ENCODE results near the gene ARMC5. TPM values are rescaled to one million over a fixed set of nuclear protein-coding genes. Genes with fewer than 3 reads are reported as not detected.

The ARMC5 gene
- total and polyA plus RNA-seq, 10 of the 15 experiments (the other 5 are each of a cell fraction or from before 2014, with no cell fraction given), result 0.06 to 13.2 (median 5.6) TPM

- intact Hi-C loops (cut with micrococcal nuclease; ENCODE audit: unreplicated experiment), result no loop called here
- Histone ChIP-seq H3K4me3 (peak overlapping the region; percentile 95), H3K4me1 (ENCODE audit: control insufficient read depth, insufficient read depth, low read length) (peaks cover 14% of the 10 kb centered on the region), H3K27ac (ENCODE audit: control insufficient read depth, insufficient read depth) (peak overlapping the region; percentile 54), H3K9ac (ENCODE audit: control insufficient read depth, insufficient read depth, low read length) (peak overlapping the region; percentile 68), H3K4me2 (ENCODE audit: control insufficient read depth, insufficient read depth) (peak overlapping the region; percentile 84), H2AFZ (ENCODE audit: control insufficient read depth, low read depth, low read length) (no peak overlapping the region), H3K27me3 (replicated peaks in 1 of 2; ENCODE audit: control insufficient read depth in 2 of 2, insufficient read depth in 2 of 2, low read length in 1 of 2) (no peaks in the 10 kb centered on the region), H3K79me2 (ENCODE audit: control insufficient read depth, insufficient read depth, low read length) (peaks cover 43% of the 10 kb centered on the region), H4K20me1 (ENCODE audit: control insufficient read depth, insufficient read depth) (peaks cover 5% of the 10 kb centered on the region; the same call in 1 of the 2 replicates), H3K9me3 (replicated peaks; ENCODE audit: control insufficient read depth, insufficient read depth, low read length) (no peaks in the 10 kb centered on the region), H3K36me3 (ENCODE audit: control insufficient read depth in 2 of 2, insufficient read depth in 2 of 2, low read length in 1 of 2) (peaks cover 0 to 18% of the 10 kb centered on the region in 2 experiments; a peak in 3 of 4 replicates)
- CTCF ChIA-PET, result interaction anchor here (0.7 to 7.0 kb wide), 43 partner anchors 8 to 506 kb away, joined by 3 to 71 read pairs (median 5); partner anchors contain the start of genes PYCARD, RUSF1, TGFB1I1 and ZNF267
- no peak for DNase-seq (ENCODE audit: low read depth, low spot score)
- BruUV-seq (replicated peaks), result TSS peak; percentile 77
- WGBS (ENCODE audit: insufficient coverage, insufficient replicate concordance, low lambda C conversion rate, missing lambda C conversion rate), result 12% methylated on average over 8 of the region's 8 CpGs
- FAIRE-seq, result peak; percentile 88
- POLR2A ChIA-PET, result interaction anchor here (0.9 to 4.0 kb wide), 7 partner anchors 41 to 466 kb away, joined by 3 to 20 read pairs (median 4); partner anchors contain the start of gene ZNF267
- TF ChIP-seq, protein P1, sequence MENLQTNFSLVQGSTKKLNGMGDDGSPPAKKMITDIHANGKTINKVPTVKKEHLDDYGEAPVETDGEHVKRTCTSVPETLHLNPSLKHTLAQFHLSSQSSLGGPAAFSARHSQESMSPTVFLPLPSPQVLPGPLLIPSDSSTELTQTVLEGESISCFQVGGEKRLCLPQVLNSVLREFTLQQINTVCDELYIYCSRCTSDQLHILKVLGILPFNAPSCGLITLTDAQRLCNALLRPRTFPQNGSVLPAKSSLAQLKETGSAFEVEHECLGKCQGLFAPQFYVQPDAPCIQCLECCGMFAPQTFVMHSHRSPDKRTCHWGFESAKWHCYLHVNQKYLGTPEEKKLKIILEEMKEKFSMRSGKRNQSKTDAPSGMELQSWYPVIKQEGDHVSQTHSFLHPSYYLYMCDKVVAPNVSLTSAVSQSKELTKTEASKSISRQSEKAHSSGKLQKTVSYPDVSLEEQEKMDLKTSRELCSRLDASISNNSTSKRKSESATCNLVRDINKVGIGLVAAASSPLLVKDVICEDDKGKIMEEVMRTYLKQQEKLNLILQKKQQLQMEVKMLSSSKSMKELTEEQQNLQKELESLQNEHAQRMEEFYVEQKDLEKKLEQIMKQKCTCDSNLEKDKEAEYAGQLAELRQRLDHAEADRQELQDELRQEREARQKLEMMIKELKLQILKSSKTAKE (IDR thresholded peaks at IDR 0.05; ENCODE audit: low read depth, poor library complexity, severe bottlenecking), result peak; percentile 40
- TF ChIP-seq, protein P2, sequence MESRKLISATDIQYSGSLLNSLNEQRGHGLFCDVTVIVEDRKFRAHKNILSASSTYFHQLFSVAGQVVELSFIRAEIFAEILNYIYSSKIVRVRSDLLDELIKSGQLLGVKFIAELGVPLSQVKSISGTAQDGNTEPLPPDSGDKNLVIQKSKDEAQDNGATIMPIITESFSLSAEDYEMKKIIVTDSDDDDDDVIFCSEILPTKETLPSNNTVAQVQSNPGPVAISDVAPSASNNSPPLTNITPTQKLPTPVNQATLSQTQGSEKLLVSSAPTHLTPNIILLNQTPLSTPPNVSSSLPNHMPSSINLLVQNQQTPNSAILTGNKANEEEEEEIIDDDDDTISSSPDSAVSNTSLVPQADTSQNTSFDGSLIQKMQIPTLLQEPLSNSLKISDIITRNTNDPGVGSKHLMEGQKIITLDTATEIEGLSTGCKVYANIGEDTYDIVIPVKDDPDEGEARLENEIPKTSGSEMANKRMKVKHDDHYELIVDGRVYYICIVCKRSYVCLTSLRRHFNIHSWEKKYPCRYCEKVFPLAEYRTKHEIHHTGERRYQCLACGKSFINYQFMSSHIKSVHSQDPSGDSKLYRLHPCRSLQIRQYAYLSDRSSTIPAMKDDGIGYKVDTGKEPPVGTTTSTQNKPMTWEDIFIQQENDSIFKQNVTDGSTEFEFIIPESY (IDR thresholded peaks at IDR 0.05), result no peak
- peak; percentile 63 to 72 (median 69) for TF ChIP-seq CTCF (IDR thresholded peaks at IDR 0.05 in 2 of 3, conservative IDR thresholded peaks at IDR 0.05 in 1 of 3; ENCODE audit: control insufficient read depth in 2 of 3, extremely low read depth in 1 of 3, insufficient read depth in 1 of 3, low read depth in 3 of 3, low read length in 3 of 3)
- TF ChIP-seq CREB1 (IDR thresholded peaks at IDR 0.05; ENCODE audit: low read depth), result peak; percentile 37; the same call in 1 of the 2 replicates
- peak; percentile 35; the same call in 1 of the 2 replicates for TF ChIP-seq RAD21 (IDR thresholded peaks at IDR 0.05; ENCODE audit: insufficient read depth, low read depth, low read length)
- peak; percentile 48; the same call in 1 of the 2 replicates for TF ChIP-seq SMC3 (IDR thresholded peaks at IDR 0.05; ENCODE audit: borderline replicate concordance, low read length)
- in situ Hi-C loops (cut with MboI), result no loop called here
- SMC1A ChIA-PET (ENCODE audit: uncharacterized antibody, unreplicated experiment), result interaction anchor here (0.9 to 4.1 kb wide), 17 partner anchors 9 to 507 kb away, joined by 3 to 26 read pairs (median 5); partner anchors contain the start of genes ZNF267, ZNF646 and ZNF668
- RAD21 ChIA-PET (ENCODE audit: unreplicated experiment), result interaction anchor here (0.6 to 4.0 kb wide), 17 partner anchors 15 to 506 kb away, joined by 3 to 21 read pairs (median 3); partner anchors contain the start of genes ITGAX, RUSF1, ZNF646 and ZNF668
- ATAC-seq, result no peak
Measured at GRCh38 chr16:31460582-31461002, 1.3 kb downstream of the ARMC5 start.

Data from GM12878 (cell line).